Measurements from ENCODE around the gene PELI2. TPM values are rescaled to one million over a fixed set of nuclear protein-coding genes. Genes with fewer than 3 reads are reported as not detected.
A peak's percentile ranks its signal among the peaks of the same experiment; 100 is the strongest.

Gene PELI2
- total RNA-seq, 2 experiments from 2014 or later: 2.7 to 3.4 TPM

DNA sequence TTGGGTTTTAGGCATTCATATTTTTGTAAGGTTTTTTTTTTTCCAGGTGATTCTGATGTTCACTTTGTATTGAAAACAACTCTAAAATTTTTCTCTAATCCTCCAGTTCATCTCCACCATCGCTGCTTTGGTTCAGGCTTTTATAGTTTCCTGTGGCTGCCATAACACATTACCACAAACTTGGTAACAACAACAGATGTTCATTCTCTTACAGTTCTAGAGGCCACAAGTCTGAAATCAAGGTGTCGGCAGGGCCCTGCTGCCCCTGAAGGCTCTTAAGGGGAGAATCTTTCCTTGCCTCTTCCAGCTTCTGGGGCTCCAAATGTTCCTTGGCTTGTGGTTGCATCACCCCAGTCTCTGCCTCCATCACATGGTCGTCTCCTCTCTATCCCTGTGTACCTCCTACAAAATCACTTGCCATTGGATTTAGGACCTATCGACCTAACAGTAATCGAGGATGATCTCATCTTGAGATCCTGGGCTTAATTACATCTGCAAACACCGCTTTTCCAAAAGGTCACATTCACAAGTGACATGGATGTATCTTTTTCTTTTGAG, 55.2 kb downstream of the PELI2 start:
- Mint-ChIP-seq H3K36me3 (ENCODE audit: low read depth) (no peaks in the 10 kb centered on the region), H3K27ac (peak overlapping the region; percentile 3), H3K4me1 (ENCODE audit: low read depth) (peaks cover 44% of the 10 kb centered on the region), H3K9me3 (no peaks in the 10 kb centered on the region), H3K4me3 (no peak overlapping the region), H3K27me3 (no peaks in the 10 kb centered on the region)
- CTCF ChIA-PET: no interaction called here
- ATAC-seq: no peak
- TF ChIP-seq CTCF (IDR thresholded peaks at IDR 0.05): no peak
- POLR2A ChIA-PET: interaction anchor here (1.2 kb wide), 2 partner anchors 12 to 49 kb away, joined by 4 to 6 read pairs; no protein-coding TSS in a partner anchor
- DNase-seq: no peak
- intact Hi-C loops (cut with micrococcal nuclease): no loop called here

DNA sequence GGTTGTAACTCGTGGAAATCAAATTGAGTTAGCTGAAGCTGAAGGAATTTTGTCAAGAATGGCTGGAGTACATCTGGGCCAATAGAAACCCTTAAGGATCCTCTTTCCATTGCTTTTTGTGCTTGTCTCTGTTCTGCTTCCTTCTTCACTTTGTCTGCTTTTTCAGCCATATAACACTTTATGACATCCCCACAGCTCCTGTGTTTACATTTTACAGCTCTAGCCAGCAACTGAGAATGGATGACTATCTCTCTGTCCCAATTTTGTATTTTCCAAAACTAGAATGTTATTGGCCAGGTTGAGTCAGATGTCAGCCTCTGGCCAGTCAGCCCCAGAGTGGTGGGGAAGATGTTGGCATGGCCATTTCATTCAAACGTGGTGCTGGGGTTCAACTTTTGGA, 57.6 kb downstream of the PELI2 start:
- intact Hi-C loops (cut with micrococcal nuclease): no loop called here
- no peak for ATAC-seq
- POLR2A ChIA-PET: no interaction called here
- TF ChIP-seq CTCF (IDR thresholded peaks at IDR 0.05): no peak
- Mint-ChIP-seq H3K4me1 (ENCODE audit: low read depth) (peaks cover 34% of the 10 kb centered on the region), H3K4me3 (no peak overlapping the region), H3K36me3 (ENCODE audit: low read depth) (no peaks in the 10 kb centered on the region), H3K27me3 (no peaks in the 10 kb centered on the region), H3K27ac (no peak overlapping the region), H3K9me3 (no peaks in the 10 kb centered on the region)
- no peak for DNase-seq
- CTCF ChIA-PET: no interaction called here

GRCh38 chr14:56176530-56176929, 58.3 kb downstream of the PELI2 start:
- ATAC-seq (no peak), DNase-seq (no peak)
- POLR2A ChIA-PET: no interaction called here
- H3K27ac Mint-ChIP-seq: no peak overlapping the region
- no peaks in the 10 kb centered on the region for H3K27me3 Mint-ChIP-seq
- CTCF ChIA-PET: no interaction called here
- TF ChIP-seq CTCF (IDR thresholded peaks at IDR 0.05): no peak
- no peaks in the 10 kb centered on the region for H3K36me3 Mint-ChIP-seq (ENCODE audit: low read depth)
- H3K9me3 Mint-ChIP-seq: no peaks in the 10 kb centered on the region
- H3K4me3 Mint-ChIP-seq: no peak overlapping the region
- H3K4me1 Mint-ChIP-seq (ENCODE audit: low read depth): peaks cover 30% of the 10 kb centered on the region
- intact Hi-C loops (cut with micrococcal nuclease): no loop called here

GRCh38 chr14:56177036-56177435, 58.8 kb downstream of the PELI2 start:
- no peak overlapping the region for H3K4me3 Mint-ChIP-seq
- H3K27me3 Mint-ChIP-seq: no peaks in the 10 kb centered on the region
- POLR2A ChIA-PET: no interaction called here
- TF ChIP-seq CTCF (IDR thresholded peaks at IDR 0.05): no peak
- CTCF ChIA-PET: no interaction called here
- H3K4me1 Mint-ChIP-seq (ENCODE audit: low read depth): peaks cover 27% of the 10 kb centered on the region
- ATAC-seq: no peak
- intact Hi-C loops (cut with micrococcal nuclease): no loop called here
- no peaks in the 10 kb centered on the region for H3K36me3 Mint-ChIP-seq (ENCODE audit: low read depth)
- no peak for DNase-seq
- no peaks in the 10 kb centered on the region for H3K9me3 Mint-ChIP-seq
- no peak overlapping the region for H3K27ac Mint-ChIP-seq

GRCh38 chr14:56180754-56181542, 62.7 kb downstream of the PELI2 start:
- CTCF ChIA-PET: no interaction called here
- H3K9me3 Mint-ChIP-seq: no peaks in the 10 kb centered on the region
- no peaks in the 10 kb centered on the region for H3K27me3 Mint-ChIP-seq
- H3K36me3 Mint-ChIP-seq (ENCODE audit: low read depth): no peaks in the 10 kb centered on the region
- H3K4me1 Mint-ChIP-seq (ENCODE audit: low read depth): peaks cover 2% of the 10 kb centered on the region
- intact Hi-C loops (cut with micrococcal nuclease): no loop called here
- no peak overlapping the region for H3K4me3 Mint-ChIP-seq
- POLR2A ChIA-PET: no interaction called here
- no peak for TF ChIP-seq CTCF (IDR thresholded peaks at IDR 0.05)
- H3K27ac Mint-ChIP-seq: no peak overlapping the region
- DNase-seq (no peak), ATAC-seq (no peak)
